Muscle layer of duodenum (tissue), 2 donors: Measurements from ENCODE around the gene RNLS.

Source experiments
- H3K27ac ChIP-seq: one replicate; pipeline ENCODE4 v1.7.0; 2013; ENCODE audit warnings: mild to moderate bottlenecking, low read length
- H3K27me3 ChIP-seq: one replicate; pipeline ENCODE4 v1.7.0; 2013; ENCODE audit warnings: low read depth, mild to moderate bottlenecking, control low read depth, low read length
- H3K36me3 ChIP-seq, 2 donors: one replicate each; pipeline ENCODE4 v1.7.0; 2013; ENCODE audit warnings: low read length in 2 of 2, control low read depth in 1 of 2, mild to moderate bottlenecking in 1 of 2; ENCODE audit not compliant: insufficient read depth in 2 of 2, control insufficient read depth in 1 of 2
- H3K4me1 ChIP-seq, 2 donors: one replicate each; pipeline ENCODE4 v1.7.0; 2013; ENCODE audit warnings: low read length in 2 of 2, mild to moderate bottlenecking in 2 of 2, control low read depth in 1 of 2, moderate library complexity in 1 of 2; ENCODE audit not compliant: insufficient read depth in 2 of 2, control insufficient read depth in 1 of 2
- H3K4me3 ChIP-seq, 2 donors: one replicate each; pipeline ENCODE4 v1.7.0; 2013; ENCODE audit warnings: low read length in 2 of 2, low read depth in 1 of 2, mild to moderate bottlenecking in 1 of 2
- H3K9me3 ChIP-seq, 2 donors: one replicate each; pipeline ENCODE4 v1.7.0; 2013; ENCODE audit warnings: low read length in 2 of 2, control low read depth in 1 of 2, mild to moderate bottlenecking in 1 of 2; ENCODE audit not compliant: control insufficient read depth in 1 of 2
- donor health status: healthy.

RNLS gene

GRCh38 chr10:88546497-88546896 is 36.6 kb downstream of the RNLS start:
- Histone ChIP-seq H3K4me3 (no peak overlapping the region), H3K27me3 (no peaks in the 10 kb centered on the region), H3K27ac (no peak overlapping the region), H3K9me3 (no peaks in the 10 kb centered on the region), H3K4me1 (no peaks in the 10 kb centered on the region), H3K36me3 (no peaks in the 10 kb centered on the region)

GRCh38 chr10:88545359-88545758 is 37.8 kb downstream of the RNLS start:
- Histone ChIP-seq H3K4me3 (no peak overlapping the region), H3K4me1 (no peaks in the 10 kb centered on the region), H3K27ac (no peak overlapping the region), H3K36me3 (no peaks in the 10 kb centered on the region), H3K27me3 (no peaks in the 10 kb centered on the region), H3K9me3 (no peaks in the 10 kb centered on the region)

- Histone ChIP-seq H3K4me3 (no peak overlapping the region), H3K4me1 (no peaks in the 10 kb centered on the region)
Observed at GRCh38 chr10:88544140-88544870, 38.8 kb downstream of the RNLS start.

GRCh38 chr10:88542522-88542921 is 40.6 kb downstream of the RNLS start:
- Histone ChIP-seq H3K36me3 (no peaks in the 10 kb centered on the region), H3K9me3 (no peaks in the 10 kb centered on the region), H3K27ac (no peak overlapping the region), H3K4me1 (no peaks in the 10 kb centered on the region), H3K4me3 (no peak overlapping the region), H3K27me3 (no peaks in the 10 kb centered on the region)

More at GRCh38 chr10:88544140-88544870, 38.8 kb downstream of the RNLS start:
- Histone ChIP-seq H3K9me3 (no peaks in the 10 kb centered on the region), H3K27me3 (no peaks in the 10 kb centered on the region), H3K27ac (no peak overlapping the region), H3K36me3 (no peaks in the 10 kb centered on the region)

- no peaks in the 10 kb centered on the region for H3K9me3 ChIP-seq
- peak overlapping the region; percentile 10 for H3K27ac ChIP-seq
- no peaks in the 10 kb centered on the region for H3K36me3 ChIP-seq
- H3K27me3 ChIP-seq, result no peaks in the 10 kb centered on the region
- H3K4me1 ChIP-seq, result no peaks in the 10 kb centered on the region
- H3K4me3 ChIP-seq, result no peak overlapping the region
Observed at GRCh38 chr10:88541116-88541626, 41.9 kb downstream of the RNLS start.

GRCh38 chr10:88540351-88540750 is 42.8 kb downstream of the RNLS start:
- Histone ChIP-seq H3K27me3 (no peaks in the 10 kb centered on the region), H3K27ac (no peak overlapping the region), H3K4me3 (no peak overlapping the region), H3K9me3 (no peaks in the 10 kb centered on the region), H3K4me1 (no peaks in the 10 kb centered on the region), H3K36me3 (no peaks in the 10 kb centered on the region)

- no peaks in the 10 kb centered on the region for H3K4me1 ChIP-seq
- H3K9me3 ChIP-seq, result no peaks in the 10 kb centered on the region
- no peaks in the 10 kb centered on the region for H3K27me3 ChIP-seq
- no peaks in the 10 kb centered on the region for H3K36me3 ChIP-seq
- H3K4me3 ChIP-seq, result no peak overlapping the region
- no peak overlapping the region for H3K27ac ChIP-seq
Observed at GRCh38 chr10:88538048-88538447, 45.1 kb downstream of the RNLS start.

- H3K36me3 ChIP-seq, result no peaks in the 10 kb centered on the region
- no peaks in the 10 kb centered on the region for H3K4me1 ChIP-seq
- no peak overlapping the region for H3K4me3 ChIP-seq
- no peak overlapping the region for H3K27ac ChIP-seq
- no peaks in the 10 kb centered on the region for H3K9me3 ChIP-seq
- no peaks in the 10 kb centered on the region for H3K27me3 ChIP-seq
Observed at GRCh38 chr10:88537322-88537721, 45.8 kb downstream of the RNLS start.

GRCh38 chr10:88536437-88536836 is 46.7 kb downstream of the RNLS start:
- H3K27me3 ChIP-seq, result no peaks in the 10 kb centered on the region
- H3K9me3 ChIP-seq, result no peaks in the 10 kb centered on the region
- H3K4me3 ChIP-seq, result no peak overlapping the region
- no peaks in the 10 kb centered on the region for H3K36me3 ChIP-seq
- no peak overlapping the region for H3K27ac ChIP-seq
- H3K4me1 ChIP-seq, result no peaks in the 10 kb centered on the region

GRCh38 chr10:88534072-88534665 is 48.9 kb downstream of the RNLS start:
- Histone ChIP-seq H3K27ac (no peak overlapping the region), H3K27me3 (no peaks in the 10 kb centered on the region), H3K9me3 (no peaks in the 10 kb centered on the region), H3K36me3 (no peaks in the 10 kb centered on the region), H3K4me1 (no peaks in the 10 kb centered on the region), H3K4me3 (no peak overlapping the region)

- Histone ChIP-seq H3K36me3 (no peaks in the 10 kb centered on the region), H3K27ac (no peak overlapping the region)
Observed at GRCh38 chr10:88531392-88532052, 51.6 kb downstream of the RNLS start.

More at GRCh38 chr10:88531392-88532052, 51.6 kb downstream of the RNLS start:
- no peaks in the 10 kb centered on the region for H3K9me3 ChIP-seq
- no peaks in the 10 kb centered on the region for H3K4me1 ChIP-seq
- H3K27me3 ChIP-seq, result no peaks in the 10 kb centered on the region
- H3K4me3 ChIP-seq, result no peak overlapping the region
